Stimulated activated naive CD8-positive, alpha-beta T cell treated with anti-CD3 and anti-CD28 coated beads, Interleukin-15, Interleukin-2, amounts not matched to agents 100 U/mL and 50 U/mL, for 24 hours (primary cell): Measurements from ENCODE around the gene HAPSTR1.

ENCODE experiments used
- ATAC-seq: fragments of 150-1000 bp; cut with Tn5 transposase; one replicate; pipeline ENCODE4 v1.10.0; 2021
- DNase-seq: peaks from one replicate; pipeline ENCODE4 v3.0.0; 2021

HAPSTR1 gene

DNA sequence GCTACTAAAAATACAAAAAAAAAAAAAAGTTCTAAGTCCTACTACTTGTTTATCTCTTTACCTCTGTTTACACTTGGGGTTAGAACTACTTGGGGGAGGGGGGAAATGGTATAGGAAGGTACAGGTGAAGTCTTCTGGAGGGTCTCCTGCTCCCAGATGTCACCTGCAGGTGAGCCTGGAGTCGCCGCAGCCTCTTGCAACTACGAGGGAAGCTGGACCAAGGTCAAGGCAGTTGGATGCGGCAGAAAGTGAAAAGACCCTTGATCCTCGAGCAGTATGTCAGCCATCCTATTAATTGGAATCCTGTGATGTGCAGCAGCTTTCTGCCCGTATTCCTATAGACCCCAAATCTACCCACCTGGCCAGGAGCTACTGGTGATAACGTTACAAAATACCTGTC, 33.0 kb downstream of the HAPSTR1 start:
- ATAC-seq (no peak), DNase-seq (no peak)

DNA sequence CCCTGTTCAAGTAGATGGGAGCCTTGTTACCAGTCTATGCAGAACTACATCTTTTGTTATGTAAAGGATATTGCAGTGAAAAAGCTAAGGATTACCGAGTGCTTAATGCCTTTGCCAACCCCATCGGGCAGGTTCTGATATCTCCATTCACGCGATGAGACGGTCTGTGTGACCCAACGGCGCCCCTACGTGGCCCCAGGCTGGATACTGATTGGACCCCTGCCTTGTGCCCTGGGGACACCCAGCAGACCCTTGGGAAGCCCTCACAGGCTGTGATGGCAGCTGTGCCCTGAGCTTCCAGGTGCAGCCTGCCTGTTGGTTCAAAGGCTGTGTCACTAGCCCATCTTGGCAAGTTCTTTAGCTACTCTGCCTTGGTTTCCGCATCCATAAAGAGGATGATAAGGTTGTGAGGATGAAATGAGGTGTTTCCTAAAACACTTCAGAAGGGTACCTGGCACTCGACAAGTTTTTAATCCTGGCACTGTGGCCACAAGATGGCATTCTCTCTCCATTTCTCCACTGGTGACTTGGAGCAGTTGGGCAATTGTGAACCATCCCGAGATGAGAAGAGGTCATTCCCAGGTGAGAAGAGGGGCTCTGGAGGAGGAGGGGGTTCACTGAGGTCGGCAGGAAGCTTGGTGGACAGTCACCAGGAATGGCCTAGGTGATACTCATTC, 33.6 kb downstream of the HAPSTR1 start:
- DNase-seq (no peak), ATAC-seq (no peak)

DNA sequence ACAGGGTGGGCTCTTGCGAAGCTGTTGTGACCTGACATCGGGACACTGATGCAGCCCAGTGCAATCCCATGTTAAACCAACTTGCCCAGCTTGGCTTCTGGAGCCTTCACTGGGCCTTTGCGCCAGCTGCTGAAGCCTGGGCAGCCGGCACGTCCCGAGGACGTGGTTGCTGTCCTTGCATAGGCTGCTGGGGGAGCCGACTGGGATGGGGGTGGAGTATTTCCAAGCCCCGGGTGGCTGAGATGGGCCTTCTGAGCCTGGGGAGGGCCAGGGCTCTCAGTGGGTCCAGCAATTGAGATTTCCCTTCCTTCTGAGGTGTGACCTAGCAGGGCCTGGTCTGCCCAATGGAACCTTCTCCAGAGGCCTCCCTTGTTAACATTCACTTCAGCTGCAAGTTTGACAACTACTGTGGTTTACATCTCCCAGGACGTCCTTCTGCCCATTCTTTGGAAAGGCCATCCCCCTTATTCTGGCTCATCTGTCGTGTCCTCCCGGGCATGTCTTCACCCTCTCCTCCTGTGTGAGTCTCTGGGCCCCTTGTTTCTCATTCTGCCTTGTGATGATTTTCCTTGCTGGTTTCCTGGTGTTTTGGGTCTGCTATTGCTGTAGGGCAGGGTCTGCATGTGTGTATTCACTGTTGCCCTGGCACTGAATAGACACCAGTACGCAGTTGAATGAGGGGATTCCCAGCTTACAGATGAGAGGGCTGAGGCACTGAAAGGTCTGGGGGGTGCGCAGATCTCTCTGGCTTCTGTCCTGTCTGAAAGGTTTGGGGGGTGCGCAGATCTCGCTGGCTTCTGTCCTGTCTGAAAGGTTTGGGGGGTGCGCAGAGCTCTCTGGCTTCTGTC, 34.4 kb downstream of the HAPSTR1 start:
- ATAC-seq (peak; percentile 24), DNase-seq (no peak)

DNA sequence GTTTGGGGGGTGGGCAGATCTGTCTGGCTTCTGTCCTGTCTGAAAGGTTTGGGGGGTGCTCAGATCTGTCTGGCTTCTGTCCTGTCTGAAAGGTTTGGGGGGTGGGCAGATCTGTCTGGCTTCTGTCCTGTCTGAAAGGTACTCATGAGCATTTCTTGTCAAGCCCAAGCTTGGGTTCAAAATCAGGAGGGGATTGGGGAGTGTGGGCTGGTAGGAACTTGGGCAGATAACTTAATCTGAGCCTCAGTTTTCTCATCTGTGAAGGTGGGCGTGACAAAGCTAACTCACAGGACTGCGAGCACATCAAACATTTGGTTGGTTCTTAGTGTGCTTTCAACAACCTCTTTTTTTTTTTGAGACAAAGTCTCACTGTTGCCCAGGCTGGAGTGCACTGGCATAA, 35.2 kb downstream of the HAPSTR1 start:
- ATAC-seq = no peak
- no peak for DNase-seq

DNA sequence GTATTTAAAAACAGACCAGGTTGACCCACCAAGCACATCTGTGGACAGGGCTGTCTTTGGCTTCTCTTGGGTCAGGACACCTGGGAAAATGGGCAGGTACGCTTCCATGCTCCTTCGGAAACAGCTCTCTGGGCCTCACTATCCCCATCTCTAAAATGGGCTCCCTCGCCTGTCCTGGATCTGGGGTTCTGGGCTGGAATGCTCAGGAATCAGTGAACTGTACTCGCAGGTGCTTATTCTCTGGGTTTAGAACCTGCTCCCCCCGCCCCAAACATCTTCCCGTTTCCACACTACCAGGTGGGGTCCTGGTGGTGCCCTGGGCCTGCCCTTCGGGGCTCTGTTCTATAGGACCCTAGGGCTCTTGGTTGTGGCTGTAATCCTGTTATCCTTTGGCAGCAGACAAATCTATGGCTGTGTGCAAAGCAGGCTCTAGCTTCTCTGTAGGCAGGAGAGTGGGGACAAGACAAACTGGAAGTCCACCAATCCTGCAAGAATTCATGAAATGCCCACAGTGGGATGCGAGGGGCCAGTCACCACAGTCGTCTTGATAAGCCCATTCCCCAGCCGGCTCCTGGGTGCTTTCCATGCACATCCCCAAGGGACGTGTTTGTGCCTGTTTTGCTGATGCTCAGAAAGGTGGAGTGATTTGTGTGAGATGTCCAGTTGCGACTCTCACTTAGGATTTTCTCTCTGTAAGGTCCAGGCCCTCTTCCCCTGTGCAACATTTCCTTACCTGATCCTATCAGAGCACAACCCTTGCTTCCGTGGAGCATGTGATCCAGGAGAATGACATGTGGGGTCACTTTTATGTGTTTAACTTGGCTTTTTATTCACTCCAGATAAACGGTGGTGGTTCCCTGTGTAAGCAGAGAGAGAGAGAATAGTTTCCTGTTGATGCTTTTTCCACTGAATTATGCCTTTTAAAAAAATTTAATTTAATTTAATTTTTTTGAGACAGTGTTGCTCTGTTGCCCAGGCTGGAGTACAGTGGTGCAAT, 37.2 kb downstream of the HAPSTR1 start:
- DNase-seq (no peak), ATAC-seq (no peak)

DNA sequence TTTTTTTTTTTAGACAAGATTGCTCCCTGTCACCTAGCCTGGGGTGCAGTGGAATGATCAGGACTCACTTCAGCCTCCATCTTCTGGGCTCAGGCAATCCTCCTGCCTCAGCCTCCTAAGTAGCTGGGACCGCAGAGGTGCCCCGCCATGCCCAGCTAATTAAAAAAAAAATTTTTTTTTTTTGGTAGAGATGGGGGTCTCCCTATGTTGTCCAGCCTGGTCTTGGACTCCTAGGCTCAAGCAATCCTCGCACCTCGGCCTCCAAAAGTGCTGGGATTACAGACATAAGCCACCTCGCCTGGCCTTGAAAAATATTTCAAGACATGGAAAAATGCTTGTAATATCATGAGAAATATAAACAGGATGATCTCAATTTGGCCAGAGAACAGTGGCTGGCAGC, 42.9 kb downstream of the HAPSTR1 start:
- ATAC-seq = no peak
- no peak for DNase-seq

DNA sequence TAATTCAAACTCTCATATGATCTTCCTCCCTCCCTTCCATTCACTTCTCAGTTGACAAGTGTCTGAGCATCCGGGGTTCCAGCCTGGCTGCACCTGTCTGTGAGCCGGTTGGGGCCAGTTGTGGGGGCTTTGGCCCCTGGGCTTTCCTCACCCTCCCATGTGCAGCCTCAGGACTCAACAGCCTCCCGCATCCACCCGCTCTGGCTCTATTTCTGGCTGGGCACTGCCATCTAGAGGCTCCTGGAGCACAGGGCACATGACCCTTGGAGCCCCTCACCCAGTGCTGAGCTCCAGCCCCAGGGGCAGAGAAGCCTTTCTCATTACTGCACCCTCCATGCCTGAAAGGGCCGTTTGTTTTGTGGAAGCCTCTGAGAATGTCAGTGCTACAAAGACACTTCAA, 43.3 kb downstream of the HAPSTR1 start:
- peak; percentile 71 for DNase-seq

DNA sequence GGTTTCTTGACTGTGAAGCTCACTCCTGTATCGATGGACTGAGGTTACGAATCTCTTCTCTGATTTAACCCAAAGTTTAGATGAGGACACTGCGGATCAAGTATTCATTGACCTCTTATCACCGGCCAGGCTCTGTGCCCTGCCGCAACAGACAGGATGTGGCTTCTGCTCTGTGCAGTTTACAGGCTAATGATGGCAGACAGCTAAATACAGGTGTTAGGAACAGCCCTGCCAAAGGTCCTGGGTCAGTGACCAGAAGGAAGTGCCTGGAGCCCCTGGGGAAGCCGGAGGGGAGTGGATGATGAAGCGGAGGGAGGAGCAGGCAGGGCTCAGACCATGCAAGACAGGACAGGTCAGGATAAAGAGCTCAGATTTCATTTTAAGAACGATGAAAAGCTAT, 44.4 kb downstream of the HAPSTR1 start:
- no peak for ATAC-seq
- no peak for DNase-seq

More for the DNA sequence above, 43.3 kb downstream of the HAPSTR1 start:
- peak; percentile 88 for ATAC-seq

DNA sequence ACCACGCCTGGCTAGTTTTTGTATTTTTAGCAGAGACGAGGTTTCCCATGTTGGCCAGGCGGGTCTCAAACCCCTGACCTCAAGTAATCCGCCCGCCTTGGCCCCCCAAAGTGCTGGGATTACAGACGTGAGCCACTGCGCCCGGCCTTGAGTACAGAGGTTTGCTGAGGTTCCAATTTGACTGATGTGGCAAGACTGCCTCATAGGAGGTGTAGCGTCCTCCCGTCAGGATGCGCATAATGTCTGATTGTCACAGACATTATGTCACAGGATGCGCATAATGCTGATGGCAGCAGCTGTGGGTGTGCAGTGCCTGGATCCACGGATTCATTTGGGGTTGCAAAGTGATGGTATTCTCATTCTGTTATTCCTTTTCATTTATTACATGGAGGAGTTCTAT, 45.2 kb downstream of the HAPSTR1 start:
- ATAC-seq (no peak), DNase-seq (no peak)

DNA sequence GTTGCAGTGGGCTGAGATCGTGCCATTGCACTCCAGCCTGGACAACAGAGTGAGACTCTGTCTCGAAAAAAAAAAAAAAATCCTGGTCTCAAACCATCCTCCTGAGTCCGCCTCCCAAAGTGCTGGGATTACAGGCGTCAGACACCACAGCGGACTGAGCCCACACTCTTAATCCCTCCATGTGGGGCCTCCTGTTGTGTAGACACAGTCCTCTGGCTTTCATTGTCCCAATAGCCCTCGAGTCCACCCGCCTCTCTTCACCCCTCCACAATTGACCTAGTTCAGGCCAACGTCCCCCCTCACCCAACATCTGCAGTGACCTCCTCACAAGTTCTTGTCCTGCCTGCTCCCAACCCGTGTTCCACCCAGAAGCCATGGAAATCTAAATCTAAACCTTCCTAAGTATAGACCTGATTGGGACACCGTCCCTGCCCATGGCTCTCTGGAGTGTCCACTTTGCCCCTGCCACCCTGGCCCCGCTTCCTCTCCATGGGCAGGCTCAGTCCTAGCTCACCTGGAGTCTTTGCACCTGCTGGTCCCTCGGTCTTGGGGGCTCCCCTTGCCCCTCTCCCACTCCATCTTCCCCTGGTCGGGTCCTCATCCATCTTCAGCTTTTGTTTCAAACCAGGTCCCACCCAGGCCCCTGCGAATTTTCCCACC, 46.7 kb downstream of the HAPSTR1 start:
- ATAC-seq (no peak), DNase-seq (no peak)

DNA sequence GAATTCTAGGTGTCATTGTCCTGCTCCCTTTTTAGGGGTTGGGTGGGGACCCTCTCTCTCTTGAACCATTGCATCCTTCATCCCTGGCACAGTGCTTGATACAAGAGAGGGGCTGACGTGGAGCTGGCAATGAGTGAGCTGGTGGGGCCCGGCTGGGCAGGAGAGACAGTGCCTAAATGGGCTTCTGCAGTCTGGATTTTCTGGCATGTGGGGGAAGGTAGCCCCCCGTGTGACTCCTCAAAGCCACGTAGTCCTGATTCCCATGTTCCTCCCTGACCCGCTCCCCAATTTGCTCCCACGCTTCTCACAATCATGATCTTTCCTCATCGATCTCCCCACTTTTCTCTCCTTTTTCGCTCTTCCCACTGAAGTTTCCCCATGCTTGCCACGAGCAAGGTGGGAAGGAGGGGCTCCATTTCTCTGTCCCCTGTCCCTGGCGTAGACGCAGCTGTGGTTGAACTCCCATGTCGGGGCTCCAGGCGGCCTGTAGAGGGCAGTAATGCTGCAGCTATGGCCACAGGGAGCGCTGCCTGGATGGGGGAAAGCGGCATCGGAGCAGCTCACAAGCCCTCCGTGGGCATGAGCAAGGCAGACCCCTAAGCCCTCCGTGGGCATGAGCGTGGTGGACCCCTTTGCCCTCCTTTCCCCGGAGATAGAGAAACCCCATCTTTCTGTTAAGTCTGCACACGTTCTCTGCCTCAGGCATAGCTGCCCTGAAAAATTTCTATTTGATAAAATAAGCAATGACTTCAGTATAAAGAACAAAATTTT, 47.5 kb downstream of the HAPSTR1 start:
- ATAC-seq (peak; percentile 65), DNase-seq (peak; percentile 83)

DNA sequence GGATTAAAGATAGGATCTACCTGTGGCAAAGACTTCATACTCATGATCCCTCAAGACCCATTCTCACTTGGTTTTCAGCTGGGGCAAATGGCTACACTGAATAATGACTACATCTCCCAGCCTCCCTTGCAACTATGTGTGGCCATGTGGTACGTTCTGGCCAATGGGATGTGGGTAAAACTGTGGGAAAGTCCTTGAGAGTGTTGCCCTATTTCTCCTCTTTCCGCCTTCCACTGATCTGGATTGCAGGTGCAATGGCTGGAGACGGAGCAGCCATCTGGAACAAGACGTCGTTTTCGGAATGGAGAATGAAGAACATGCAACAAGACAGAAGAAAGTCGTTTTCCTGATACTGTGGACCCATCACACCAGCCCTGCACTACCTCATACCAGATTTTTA, 48.5 kb downstream of the HAPSTR1 start:
- DNase-seq = no peak
- no peak for ATAC-seq
